Mesenchymal stem cell (in vitro differentiated cells and primary cell): ENCODE results near the gene SH3PXD2A. TPM values are rescaled to one million over a fixed set of nuclear protein-coding genes. Genes with fewer than 3 reads are reported as not detected.

Source experiments
- DNase-seq: peaks from one replicate; pipeline ENCODE4 v3.0.0-alpha.2; 2013
- H2AFZ ChIP-seq: one replicate; pipeline ENCODE4 v1.6.1; 2013; ENCODE audit warnings: low read depth, mild to moderate bottlenecking, control low read depth, inconsistent platforms, low read length, moderate library complexity
- H2AK5ac ChIP-seq: 2 replicates; pipeline ENCODE4 v1.6.1; 2013; ENCODE audit warnings: low read length, moderate library complexity, mild to moderate bottlenecking, inconsistent platforms; ENCODE audit not compliant: severe bottlenecking
- H2BK120ac ChIP-seq: one replicate; pipeline ENCODE4 v1.6.1; 2013; ENCODE audit warnings: low read depth, mild to moderate bottlenecking, inconsistent platforms, low read length, moderate library complexity
- H2BK12ac ChIP-seq, 2 experiments: one replicate each; pipeline ENCODE4 v1.6.1; 2013; ENCODE audit warnings: inconsistent platforms in 2 of 2, low read length in 2 of 2, mild to moderate bottlenecking in 2 of 2, moderate library complexity in 2 of 2, control low read depth in 1 of 2
- H2BK15ac ChIP-seq: one replicate; pipeline ENCODE4 v1.6.1; 2013; ENCODE audit warnings: mild to moderate bottlenecking, low read depth, inconsistent platforms; ENCODE audit not compliant: poor library complexity, severe bottlenecking
- H2BK5ac ChIP-seq: 2 replicates; pipeline ENCODE4 v1.6.1; 2013; ENCODE audit warnings: low read depth, mild to moderate bottlenecking, low read length, control low read depth, inconsistent platforms; ENCODE audit not compliant: poor library complexity, severe bottlenecking
- H3K14ac ChIP-seq, 2 experiments: one replicate each; pipeline ENCODE4 v1.6.1; 2013; ENCODE audit warnings: inconsistent platforms in 2 of 2, low read length in 2 of 2, control low read depth in 1 of 2, mild to moderate bottlenecking in 1 of 2, moderate library complexity in 1 of 2
- H3K18ac ChIP-seq, 2 experiments: one replicate each; pipeline ENCODE4 v1.6.1; 2013; ENCODE audit warnings: inconsistent platforms in 2 of 2, low read length in 2 of 2, control low read depth in 1 of 2, low read depth in 1 of 2, mild to moderate bottlenecking in 1 of 2
- H3K23ac ChIP-seq, 2 experiments: one replicate each; pipeline ENCODE4 v1.6.1; 2013; ENCODE audit warnings: inconsistent platforms in 2 of 2, low read length in 2 of 2, mild to moderate bottlenecking in 2 of 2, moderate library complexity in 2 of 2, control low read depth in 1 of 2
- H3K27ac ChIP-seq: 2 replicates; pipeline ENCODE4 v1.5.1; 2013; ENCODE audit warnings: mild to moderate bottlenecking, moderate library complexity, low read length, control low read depth, inconsistent platforms; ENCODE audit not compliant: poor library complexity, severe bottlenecking
- H3K27me3 ChIP-seq, 2 experiments: 2 replicates each; pipeline versions ENCODE4 v1.6.1 to v1.7.0; 2013; ENCODE audit warnings: low read length in 2 of 2, mild to moderate bottlenecking in 2 of 2, moderate library complexity in 2 of 2, control low read depth in 1 of 2, inconsistent platforms in 1 of 2; ENCODE audit not compliant: control insufficient read depth in 1 of 2, insufficient read depth in 1 of 2
- H3K36me3 ChIP-seq, 2 experiments: 2 replicates each; pipeline versions ENCODE4 v1.6.1 to v1.7.0; 2013; ENCODE audit warnings: low read length in 2 of 2, control low read depth in 1 of 2, inconsistent platforms in 1 of 2, low read depth in 1 of 2, mild to moderate bottlenecking in 1 of 2; ENCODE audit not compliant: insufficient read depth in 2 of 2, control insufficient read depth in 1 of 2
- H3K4ac ChIP-seq, 2 experiments: one replicate each; pipeline ENCODE4 v1.6.1; 2013; ENCODE audit warnings: inconsistent platforms in 2 of 2, low read length in 2 of 2, mild to moderate bottlenecking in 2 of 2, moderate library complexity in 2 of 2, control low read depth in 1 of 2, low read depth in 1 of 2
- H3K4me1 ChIP-seq: 2 replicates; pipeline ENCODE4 v1.6.1; 2013; ENCODE audit warnings: low read depth, low read length, control low read depth; ENCODE audit not compliant: control insufficient read depth, insufficient read depth
- H3K4me2 ChIP-seq: 2 replicates; pipeline ENCODE4 v1.6.1; 2013; ENCODE audit warnings: low read length, mild to moderate bottlenecking, inconsistent platforms; ENCODE audit not compliant: poor library complexity, severe bottlenecking
- H3K4me3 ChIP-seq, 2 experiments: 2 replicates each; pipeline versions ENCODE4 v1.5.1 to v1.7.0; 2013; ENCODE audit warnings: low read length in 2 of 2, mild to moderate bottlenecking in 2 of 2, control low read depth in 1 of 2, low read depth in 1 of 2; ENCODE audit not compliant: insufficient read depth in 1 of 2
- H3K79me1 ChIP-seq: replicated peaks from 2 replicates; pipeline ENCODE4 v1.6.1; 2013; ENCODE audit warnings: mild to moderate bottlenecking, control low read depth, low read length, inconsistent platforms; ENCODE audit not compliant: poor library complexity, severe bottlenecking
- H3K9ac ChIP-seq: 2 replicates; pipeline ENCODE4 v1.7.0; 2013; ENCODE audit warnings: mild to moderate bottlenecking, low read length, moderate library complexity
- H3K9me3 ChIP-seq: 2 replicates; pipeline ENCODE4 v1.7.0; 2013; ENCODE audit warnings: mild to moderate bottlenecking, low read length; ENCODE audit not compliant: control insufficient read depth
- H4K8ac ChIP-seq: one replicate; pipeline ENCODE4 v1.6.1; 2013; ENCODE audit warnings: inconsistent platforms, mild to moderate bottlenecking, low read length, moderate library complexity
- H4K91ac ChIP-seq: one replicate; pipeline ENCODE4 v1.6.1; 2013; ENCODE audit warnings: mild to moderate bottlenecking, low read length, inconsistent platforms
- WGBS: methylation state at CpG from one replicate; pipeline ENCODE4 v1.1.7; 2013; ENCODE audit warnings: mixed read lengths; 5-methylcytosine and 5-hydroxymethylcytosine counted together
- polyA plus RNA-seq, 2 experiments: library from polyadenylated mRNA; stranded (reverse); fragments of 200-250 nt; gene quantifications; one replicate each; pipeline ENCODE4 v1.2.3, GENCODE V29; 2013

SH3PXD2A gene
- 8.7 TPM for polyA plus RNA-seq (2013, experiment 1 of 2)
- 8.7 TPM for polyA plus RNA-seq (2013, experiment 2 of 2)

DNA sequence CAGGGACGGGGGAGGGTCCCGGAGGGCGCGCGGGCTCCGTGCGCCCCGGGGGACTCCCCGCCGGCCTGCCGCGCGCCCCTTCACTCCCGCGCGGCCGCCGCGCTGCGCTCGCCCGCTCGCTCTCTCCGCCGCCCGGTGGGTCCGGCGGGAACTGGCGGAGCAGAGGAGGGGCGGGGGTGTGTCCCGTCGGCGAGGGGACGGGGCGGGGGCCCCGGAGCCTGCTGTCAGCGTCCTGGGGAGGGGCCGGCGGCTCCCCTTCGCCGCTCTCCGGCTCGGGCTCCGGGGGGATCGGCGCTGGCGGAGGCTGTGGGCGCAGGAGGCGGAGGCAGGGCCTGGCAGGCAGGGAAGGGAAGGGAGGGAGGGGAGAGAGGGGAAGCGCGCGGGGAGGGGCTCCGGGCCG lies at the start of gene SH3PXD2A:
SH3PXD2A (minus strand) TSS at position 153 of the 400 bp plus-strand sequence. CDS start 310 bp downstream, outside the sequence.
- Histone ChIP-seq H3K4me3 (peak within 1 kb of the TSS; percentile 51 to 88), H2BK120ac (peak within 1 kb of the TSS; percentile 78), H3K4me2 (peak within 1 kb of the TSS; percentile 73), H2AFZ (no peak within 1 kb of the TSS), H2BK15ac (peak within 1 kb of the TSS; percentile 95), H2AK5ac (no peak within 1 kb of the TSS), H3K23ac (no peak within 1 kb of the TSS), H4K8ac (peak within 1 kb of the TSS; percentile 67), H3K4me1 (peaks cover 13% of the 10 kb centered on the region), H3K36me3 (no peaks in the 10 kb centered on the region), H3K9me3 (no peaks in the 10 kb centered on the region), H4K91ac (peak within 1 kb of the TSS; percentile 73), H3K79me1 (no peaks in the 10 kb centered on the region), H3K18ac (peak within 1 kb of the TSS; percentile 62 to 77), H3K9ac (peak within 1 kb of the TSS; percentile 87), H2BK5ac (no peak within 1 kb of the TSS), H3K4ac (peak within 1 kb of the TSS; percentile 9 to 60), H3K27ac (no peak within 1 kb of the TSS), H3K27me3 (peaks cover 0 to 16% of the 10 kb centered on the region in 2 experiments), H3K14ac (peak within 1 kb of the TSS in 1 of 2 experiments; percentile 71), H2BK12ac (peak within 1 kb of the TSS; percentile 18 to 64)
- WGBS, result 2% methylated on average over 17 of the region's 54 CpGs
- peak; percentile 50 for DNase-seq

DNA sequence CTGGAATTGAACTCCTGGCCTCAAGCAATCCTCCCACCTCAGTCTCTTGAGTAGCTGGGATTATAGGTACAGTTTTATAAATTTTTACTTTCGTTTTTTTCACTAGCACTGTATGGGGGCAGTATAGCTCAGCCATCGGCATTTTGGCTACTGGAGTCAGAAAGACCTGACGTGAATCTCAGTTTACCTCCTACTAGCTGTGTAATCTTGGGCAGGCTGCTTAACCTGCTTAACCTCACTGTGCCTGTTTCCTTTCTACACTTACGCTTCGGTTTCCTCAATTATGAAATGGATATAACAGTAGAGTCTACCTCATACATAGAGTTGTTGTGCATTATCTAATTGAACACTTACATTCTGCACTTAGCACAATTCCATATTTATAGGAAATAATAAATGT lies 45.9 kb upstream of the SH3PXD2A start:
- DNase-seq, result no peak
- H2BK5ac ChIP-seq, result no peak overlapping the region
- H3K4me2 ChIP-seq, result no peak overlapping the region
- H3K9ac ChIP-seq, result no peak overlapping the region
- peaks cover 10% of the 10 kb centered on the region for H3K79me1 ChIP-seq
- peaks cover 2% of the 10 kb centered on the region for H3K4me1 ChIP-seq
- no peak overlapping the region for H3K23ac ChIP-seq
- H3K4me3 ChIP-seq, result no peak overlapping the region
- no peak overlapping the region for H3K27ac ChIP-seq
- WGBS, result 90% methylated on average over 3 of the region's 5 CpGs
- H2BK15ac ChIP-seq, result no peak overlapping the region
- peak overlapping the region; percentile 11 for H4K91ac ChIP-seq
- no peaks in the 10 kb centered on the region for H3K9me3 ChIP-seq
- peaks cover 15 to 76% of the 10 kb centered on the region in 2 experiments for H3K36me3 ChIP-seq
- H3K27me3 ChIP-seq, result no peaks in the 10 kb centered on the region
- H3K4ac ChIP-seq, result no peak overlapping the region
- H2AK5ac ChIP-seq, result no peak overlapping the region
- no peak overlapping the region for H3K14ac ChIP-seq
- no peak overlapping the region for H2AFZ ChIP-seq
- no peak overlapping the region for H4K8ac ChIP-seq
- no peak overlapping the region for H3K18ac ChIP-seq
- no peak overlapping the region for H2BK120ac ChIP-seq
- H2BK12ac ChIP-seq, result no peak overlapping the region

- H3K9ac ChIP-seq, result no peak overlapping the region
- no peak overlapping the region for H3K4me2 ChIP-seq
- H3K27ac ChIP-seq, result no peak overlapping the region
- no peak overlapping the region for H4K8ac ChIP-seq
- H3K23ac ChIP-seq, result no peak overlapping the region
- 97% methylated on average over 5 of the region's 5 CpGs for WGBS
- H3K4me1 ChIP-seq, result peaks cover 7% of the 10 kb centered on the region
- H3K9me3 ChIP-seq, result no peaks in the 10 kb centered on the region
- H3K36me3 ChIP-seq, result peaks cover 15 to 66% of the 10 kb centered on the region in 2 experiments
- H2BK120ac ChIP-seq, result no peak overlapping the region
- H3K14ac ChIP-seq, result no peak overlapping the region
- no peak overlapping the region for H4K91ac ChIP-seq
- no peak overlapping the region for H2BK5ac ChIP-seq
- no peak overlapping the region for H3K4me3 ChIP-seq
- no peak overlapping the region for H2AK5ac ChIP-seq
- no peaks in the 10 kb centered on the region for H3K27me3 ChIP-seq
- peaks cover 10% of the 10 kb centered on the region for H3K79me1 ChIP-seq
- DNase-seq, result no peak
- no peak overlapping the region for H3K4ac ChIP-seq
- H2BK15ac ChIP-seq, result no peak overlapping the region
- H2BK12ac ChIP-seq, result no peak overlapping the region
- no peak overlapping the region for H2AFZ ChIP-seq
- H3K18ac ChIP-seq, result no peak overlapping the region
These were observed 43.9 kb upstream of the SH3PXD2A start for GRCh38 chr10:103899312-103899711.

DNA sequence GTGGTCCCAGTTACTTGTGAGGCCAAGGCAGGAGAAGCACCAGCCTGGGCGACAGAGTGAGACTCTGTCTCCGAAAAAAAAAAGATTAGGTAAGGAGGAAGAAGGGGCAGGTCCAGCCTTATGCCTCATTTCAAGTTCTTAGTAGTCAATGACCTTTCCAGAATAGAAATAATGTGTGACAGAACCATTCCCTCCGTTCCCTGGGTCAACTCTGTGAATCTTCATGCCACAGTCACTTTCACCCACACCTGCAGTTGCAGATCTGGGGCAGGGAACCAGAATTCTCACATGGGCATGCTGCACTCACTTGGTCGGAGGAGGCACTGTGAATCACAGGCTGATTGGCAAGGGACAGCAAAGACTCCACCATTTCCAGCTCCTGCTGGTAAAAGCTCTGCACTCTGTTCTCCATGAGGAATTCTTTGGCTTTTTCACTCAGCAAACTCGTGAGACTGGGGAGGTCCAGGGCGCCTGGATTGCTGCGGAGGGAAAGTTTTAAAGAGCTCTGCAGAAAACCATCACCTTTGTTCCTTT lies 41.9 kb upstream of the SH3PXD2A start:
- Histone ChIP-seq H3K4me3 (no peak overlapping the region), H4K91ac (no peak overlapping the region), H3K27ac (no peak overlapping the region), H4K8ac (no peak overlapping the region), H3K4me2 (no peak overlapping the region), H2BK15ac (no peak overlapping the region), H2BK12ac (no peak overlapping the region), H2AFZ (no peak overlapping the region), H3K36me3 (peaks cover 18 to 52% of the 10 kb centered on the region in 2 experiments), H3K4ac (no peak overlapping the region), H3K27me3 (no peaks in the 10 kb centered on the region), H3K79me1 (peaks cover 14% of the 10 kb centered on the region), H2AK5ac (no peak overlapping the region), H2BK5ac (no peak overlapping the region), H3K9me3 (no peaks in the 10 kb centered on the region), H2BK120ac (no peak overlapping the region), H3K4me1 (peaks cover 7% of the 10 kb centered on the region), H3K18ac (no peak overlapping the region), H3K23ac (no peak overlapping the region), H3K9ac (peak overlapping the region; percentile 87), H3K14ac (no peak overlapping the region)
- DNase-seq, result no peak
- WGBS, result 91% methylated on average over 7 of the region's 7 CpGs
